Liver (tissue), 9 donors: ENCODE measurements around the gene ADARB1. TPM values are rescaled to one million over a fixed set of nuclear protein-coding genes. Genes with fewer than 3 reads are reported as not detected.

Experiments used
- DNase-seq: peaks from one replicate; pipeline ENCODE4 v3.0.0-alpha.2; 2017; ENCODE audit warnings: low spot score
- H3K27ac ChIP-seq, 2 donors: one replicate each; pipeline ENCODE4 v1.7.0; 2013; ENCODE audit warnings: inconsistent platforms in 2 of 2, low read length in 2 of 2, control low read depth in 1 of 2, low read depth in 1 of 2, mild to moderate bottlenecking in 1 of 2
- H3K27me3 ChIP-seq, 4 donors: one replicate each; pipeline versions ENCODE4 v1.6.1 to v1.7.0; 2013; ENCODE audit warnings: low read length in 3 of 4, inconsistent platforms in 1 of 4, mild to moderate bottlenecking in 1 of 4, moderate library complexity in 1 of 4; ENCODE audit not compliant: control insufficient read depth in 4 of 4, insufficient read depth in 4 of 4
- H3K36me3 ChIP-seq, 4 donors: one replicate each; pipeline versions ENCODE4 v1.6.1 to v1.7.0; 2013; ENCODE audit warnings: low read length in 3 of 4, mild to moderate bottlenecking in 3 of 4, low read depth in 1 of 4, moderate library complexity in 1 of 4; ENCODE audit not compliant: control insufficient read depth in 4 of 4, insufficient read depth in 3 of 4
- H3K4me1 ChIP-seq, 4 donors: one replicate each; pipeline versions ENCODE4 v1.6.1 to v1.7.0; 2013; ENCODE audit warnings: low read length in 3 of 4, mild to moderate bottlenecking in 3 of 4, moderate library complexity in 1 of 4; ENCODE audit not compliant: control insufficient read depth in 4 of 4, insufficient read depth in 4 of 4
- H3K4me3 ChIP-seq, 3 donors: one replicate each; pipeline versions ENCODE4 v1.6.1 to v1.7.0; 2013; ENCODE audit warnings: low read length in 3 of 3, control low read depth in 1 of 3, low read depth in 1 of 3, mild to moderate bottlenecking in 1 of 3
- H3K9ac ChIP-seq, 2 donors: one replicate each; pipeline ENCODE4 v1.7.0; 2013; ENCODE audit warnings: low read length in 2 of 2, mild to moderate bottlenecking in 2 of 2, moderate library complexity in 2 of 2, control low read depth in 1 of 2, low read depth in 1 of 2
- H3K9me3 ChIP-seq, 4 donors: one replicate each; pipeline versions ENCODE4 v1.6.1 to v1.7.0; 2013; ENCODE audit warnings: low read length in 3 of 4; ENCODE audit not compliant: control insufficient read depth in 4 of 4
- EGR1 ChIP-seq, 2 donors: IDR thresholded peaks; 2 replicates each; pipeline ENCODE4 v1.6.1; 2016 to 2018; ENCODE audit warnings: antibody characterized with exemption in 2 of 2, low read depth in 2 of 2
- FOXA2 ChIP-seq: IDR thresholded peaks from 2 replicates; pipeline ENCODE4 v1.6.1; 2016; ENCODE audit warnings: antibody characterized with exemption
- HNF4A ChIP-seq, 2 donors: conservative IDR thresholded peaks; 2 replicates each; pipeline ENCODE4 v1.6.1; 2016; ENCODE audit warnings: antibody characterized with exemption in 2 of 2, mild to moderate bottlenecking in 2 of 2
- HNF4G ChIP-seq: IDR thresholded peaks from 2 replicates; pipeline ENCODE4 v1.6.1; 2016; ENCODE audit warnings: antibody characterized with exemption
- JUND ChIP-seq, 2 donors: IDR thresholded peaks; 2 replicates each; pipeline ENCODE4 v1.6.1; 2016; ENCODE audit warnings: antibody characterized with exemption in 2 of 2
- MAX ChIP-seq: IDR thresholded peaks from 2 replicates; pipeline ENCODE4 v1.6.1; 2016; ENCODE audit warnings: antibody characterized with exemption
- NR2F2 ChIP-seq: IDR thresholded peaks from 2 replicates; pipeline ENCODE4 v1.6.1; 2016; ENCODE audit warnings: antibody characterized with exemption
- RAD21 ChIP-seq, 2 donors: IDR thresholded peaks; 2 replicates each; pipeline ENCODE4 v1.6.1; 2016; ENCODE audit warnings: antibody characterized with exemption in 2 of 2, mild to moderate bottlenecking in 2 of 2
- REST ChIP-seq: IDR thresholded peaks from 2 replicates; pipeline ENCODE4 v1.6.1; 2016; ENCODE audit warnings: antibody characterized with exemption, mild to moderate bottlenecking
- RXRA ChIP-seq, 2 donors: IDR thresholded peaks; 2 replicates each; pipeline ENCODE4 v1.6.1; 2017 to 2018; ENCODE audit warnings: antibody characterized with exemption in 2 of 2, mild to moderate bottlenecking in 1 of 2
- SP1 ChIP-seq: IDR thresholded peaks from 2 replicates; pipeline ENCODE4 v1.6.1; 2018; ENCODE audit warnings: antibody characterized with exemption, mild to moderate bottlenecking
- YY1 ChIP-seq: IDR thresholded peaks from 2 replicates; pipeline ENCODE4 v1.6.1; 2016; ENCODE audit warnings: antibody characterized with exemption, mild to moderate bottlenecking
- WGBS: extraction: QIAGEN DNeasy Blood & Tissue Kit; methylation state at CpG from one replicate; pipeline ENCODE4 v1.1.7; 2013; 5-methylcytosine and 5-hydroxymethylcytosine counted together
- polyA plus RNA-seq, 2 donors: library from polyadenylated mRNA; stranded (reverse) in 1 of 2; unstranded in 1 of 2; fragments of 200-250 nt in 1 of 2; fragments of >200 nt in 1 of 2; fragmentation: Nextera tagmentation in 1 of 2; extraction: Ambion mirVana in 1 of 2; gene quantifications; one replicate each; pipeline versions ENCODE4 v1.2.1 to v1.2.3, GENCODE V29; 2013 to 2015
- total RNA-seq, 2 donors: library from RNA; depleted of rRNA; stranded (reverse); fragments of >200 nt; gene quantifications; one replicate each; pipeline ENCODE4 v1.2.3, GENCODE V29; 2014
- TF ChIP-seq, protein P1 (sequence below): IDR thresholded peaks from 2 replicates; pipeline ENCODE4 v1.6.1; 2016; ENCODE audit warnings: antibody characterized with exemption
- TF ChIP-seq, protein P2 (sequence below): fragments of 150-350 bp; IDR thresholded peaks from 2 replicates; pipeline ENCODE4 v1.5.1; 2017; ENCODE audit warnings: improper control_type of control experiment, low read depth, low read length; ENCODE audit not compliant: missing input control
- donor health status: healthy.
- donor health status: healthy.
- donor health status: healthy.
- donor health status: healthy.
- donor health status: healthy.

The ADARB1 gene
- total and polyA plus RNA-seq, 4 donors: 1.6 to 7.8 (median 2.9) TPM

DNA sequence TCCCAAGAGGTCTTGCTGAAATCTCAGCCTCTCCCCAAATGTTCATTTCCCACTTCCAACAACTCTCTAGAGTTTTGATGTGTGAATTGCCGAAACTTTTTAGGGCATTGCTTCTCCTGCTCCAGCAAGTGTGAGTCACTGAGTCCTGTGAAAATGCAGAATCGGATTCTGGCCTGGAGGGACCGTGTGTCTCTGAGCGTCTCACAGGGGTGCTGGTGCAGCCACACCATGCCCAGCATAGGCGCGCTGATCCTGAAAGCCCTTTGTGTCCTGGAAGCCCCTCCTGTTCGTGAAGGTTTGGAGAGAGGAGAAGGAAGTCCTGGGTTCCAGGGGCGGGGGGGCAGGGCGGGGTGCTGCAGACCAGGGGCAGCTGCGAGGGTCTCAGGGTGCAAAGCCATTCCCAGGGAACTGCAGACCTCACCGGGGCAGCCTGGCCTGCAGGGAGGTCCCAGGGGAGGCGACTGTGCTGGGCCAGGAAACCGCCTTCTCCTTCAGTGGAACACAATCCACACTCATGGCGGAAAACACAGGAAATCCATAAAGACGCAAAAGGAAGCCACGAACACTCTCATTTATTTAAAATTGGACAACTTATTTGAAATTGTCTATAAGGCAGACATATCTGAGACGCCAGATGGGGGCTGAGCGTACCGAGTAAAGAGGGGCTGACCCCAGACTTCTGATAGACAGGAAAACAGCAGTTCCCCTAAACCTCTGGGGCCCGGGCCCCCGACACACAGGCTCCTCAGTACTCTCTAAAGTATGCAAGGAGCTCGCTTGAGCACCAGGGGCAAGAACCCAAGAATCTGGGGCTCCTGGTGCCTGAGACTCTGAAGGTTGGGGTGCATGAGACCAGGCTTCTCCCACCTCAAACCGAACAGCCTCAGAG is 43.5 kb upstream of the ADARB1 start:
- DNase-seq: no peak
- Histone ChIP-seq H3K27ac (no peak overlapping the region), H3K9me3 (no peaks in the 10 kb centered on the region), H3K4me3 (no peak overlapping the region), H3K36me3 (no peaks in the 10 kb centered on the region), H3K27me3 (no peaks in the 10 kb centered on the region), H3K4me1 (peaks cover 2 to 13% (median 5%) of the 10 kb centered on the region in 4 donors), H3K9ac (no peak overlapping the region)
- TF ChIP-seq REST: no peak
- TF ChIP-seq HNF4G: no peak
- TF ChIP-seq MAX: no peak
- TF ChIP-seq YY1: no peak
- no peak for TF ChIP-seq FOXA2
- WGBS: 77% methylated on average over 23 of the region's 23 CpGs

GRCh38 chr21:45031571-45032191 is 42.7 kb upstream of the ADARB1 start:
- WGBS: 43% methylated on average over 23 of the region's 23 CpGs
- no peaks in the 10 kb centered on the region for H3K36me3 ChIP-seq
- no peak for DNase-seq
- peaks cover 1 to 3% (median 2%) of the 10 kb centered on the region in 4 donors for H3K9me3 ChIP-seq
- no peaks in the 10 kb centered on the region for H3K27me3 ChIP-seq
- H3K9ac ChIP-seq: no peak overlapping the region
- H3K4me3 ChIP-seq: no peak overlapping the region
- no peak for TF ChIP-seq SP1
- H3K27ac ChIP-seq: no peak overlapping the region
- peaks cover 2 to 13% (median 5%) of the 10 kb centered on the region in 4 donors for H3K4me1 ChIP-seq

DNA sequence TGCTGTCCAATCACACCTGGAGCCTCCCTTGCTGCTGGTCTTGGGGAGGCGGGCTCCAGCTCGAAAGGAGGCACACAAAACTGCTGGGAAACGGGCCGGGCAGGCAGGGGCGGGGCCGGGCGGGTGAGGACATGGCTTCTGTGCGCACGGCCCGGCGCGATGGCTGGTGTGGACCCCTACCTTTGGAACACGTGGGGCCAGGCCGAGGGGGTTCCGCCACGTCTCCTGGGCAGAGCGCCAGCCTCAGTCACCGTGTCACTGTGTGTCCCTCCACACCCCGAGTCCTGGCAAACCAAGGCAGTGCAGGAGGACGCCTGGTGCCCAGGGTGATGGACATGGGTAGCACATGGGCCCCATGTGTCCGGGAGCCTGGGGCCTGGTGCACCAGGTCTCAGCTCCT is 42.0 kb upstream of the ADARB1 start:
- Histone ChIP-seq H3K9me3 (peaks cover 4 to 8% (median 5%) of the 10 kb centered on the region in 4 donors), H3K36me3 (no peaks in the 10 kb centered on the region), H3K27ac (no peak overlapping the region), H3K9ac (no peak overlapping the region), H3K4me3 (no peak overlapping the region), H3K27me3 (no peaks in the 10 kb centered on the region), H3K4me1 (peaks cover 2 to 13% (median 5%) of the 10 kb centered on the region in 4 donors)
- TF ChIP-seq MAX: no peak
- no peak for TF ChIP-seq JUND (IDR thresholded peaks at IDR 0.05)
- TF ChIP-seq, protein P1, sequence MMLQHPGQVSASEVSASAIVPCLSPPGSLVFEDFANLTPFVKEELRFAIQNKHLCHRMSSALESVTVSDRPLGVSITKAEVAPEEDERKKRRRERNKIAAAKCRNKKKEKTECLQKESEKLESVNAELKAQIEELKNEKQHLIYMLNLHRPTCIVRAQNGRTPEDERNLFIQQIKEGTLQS: no peak
- no peak for TF ChIP-seq HNF4A (conservative IDR thresholded peaks at IDR 0.05)
- no peak for TF ChIP-seq YY1
- TF ChIP-seq EGR1 (IDR thresholded peaks at IDR 0.05; ENCODE audit: low read depth in 2 of 2): no peak
- no peak for TF ChIP-seq NR2F2
- TF ChIP-seq RXRA (IDR thresholded peaks at IDR 0.05): no peak
- TF ChIP-seq, protein P2, sequence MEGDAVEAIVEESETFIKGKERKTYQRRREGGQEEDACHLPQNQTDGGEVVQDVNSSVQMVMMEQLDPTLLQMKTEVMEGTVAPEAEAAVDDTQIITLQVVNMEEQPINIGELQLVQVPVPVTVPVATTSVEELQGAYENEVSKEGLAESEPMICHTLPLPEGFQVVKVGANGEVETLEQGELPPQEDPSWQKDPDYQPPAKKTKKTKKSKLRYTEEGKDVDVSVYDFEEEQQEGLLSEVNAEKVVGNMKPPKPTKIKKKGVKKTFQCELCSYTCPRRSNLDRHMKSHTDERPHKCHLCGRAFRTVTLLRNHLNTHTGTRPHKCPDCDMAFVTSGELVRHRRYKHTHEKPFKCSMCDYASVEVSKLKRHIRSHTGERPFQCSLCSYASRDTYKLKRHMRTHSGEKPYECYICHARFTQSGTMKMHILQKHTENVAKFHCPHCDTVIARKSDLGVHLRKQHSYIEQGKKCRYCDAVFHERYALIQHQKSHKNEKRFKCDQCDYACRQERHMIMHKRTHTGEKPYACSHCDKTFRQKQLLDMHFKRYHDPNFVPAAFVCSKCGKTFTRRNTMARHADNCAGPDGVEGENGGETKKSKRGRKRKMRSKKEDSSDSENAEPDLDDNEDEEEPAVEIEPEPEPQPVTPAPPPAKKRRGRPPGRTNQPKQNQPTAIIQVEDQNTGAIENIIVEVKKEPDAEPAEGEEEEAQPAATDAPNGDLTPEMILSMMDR: no peak
- TF ChIP-seq SP1: no peak
- TF ChIP-seq REST: no peak
- no peak for TF ChIP-seq FOXA2
- no peak for TF ChIP-seq HNF4G
- no peak for TF ChIP-seq RAD21 (IDR thresholded peaks at IDR 0.05)
- WGBS: 83% methylated on average over 21 of the region's 21 CpGs
- DNase-seq: no peak
